K562 (cell line): Measurements from ENCODE around the gene ZCCHC24. TPM values are rescaled to one million over a fixed set of nuclear protein-coding genes. Genes with fewer than 3 reads are reported as not detected.

Experiments
- ATAC-seq: fragments of 200-7000 bp; cut with Tn5 transposase; 3 replicates; pipeline ENCODE4 v1.9.1; 2020; ENCODE audit warnings: moderate library complexity
- BruUV-seq: library from RNA; stranded (reverse); fragments of 400-500 nt; replicated peaks from 2 replicates; lab custom pipeline; 2021; lab: Mats Ljungman, UMichigan
- CTCF ChIA-PET: fragments of 300-600 bp; formaldehyde crosslinking; extraction: SDS; loops from one replicate; lab custom pipeline; 2021; ENCODE audit warnings: low intra/inter-chr PET ratio; lab: Yijun Ruan, JAX
- POLR2A ChIA-PET: fragments of 300-600, 350-650 bp; sonication (Branson Sonifier 250); formaldehyde crosslinking; extraction: SDS; loops from one replicate; lab custom pipeline; 2021; ENCODE audit warnings: antibody characterized with exemption, inconsistent platforms; lab: Yijun Ruan, JAX
- DNase-seq, 4 experiments: peaks; one replicate each; pipeline versions ENCODE4 v3.0.0 to v3.0.0-alpha.2; 2011 to 2018; ENCODE audit warnings: low spot score in 3 of 4, mixed read lengths in 3 of 4; ENCODE audit errors: extremely low read depth in 1 of 4
- FAIRE-seq: peaks from 2 replicates; lab custom pipeline; 2011; peaks lifted over from hg19 to GRCh38; lab: Jason Lieb, UNC
- H2AFZ ChIP-seq: 2 replicates; pipeline ENCODE4 v1.6.0; 2011; ENCODE audit warnings: low read depth, low read length, control low read depth, inconsistent platforms
- H3K27ac ChIP-seq: fragments of 200-600 bp; 3 replicates; pipeline ENCODE4 v1.8.0; 2011; ENCODE audit warnings: low read depth, mild to moderate bottlenecking, control low read depth, inconsistent platforms, low read length, moderate library complexity, mixed read lengths; ENCODE audit errors: extremely low read depth
- H3K27me3 ChIP-seq, 2 experiments: fragments of 300-600 bp in 1 of 2; 2 replicates in 1 of 2; 3 replicates in 1 of 2; pipeline versions ENCODE4 v1.6.0 to v1.8.0; 2011; ENCODE audit warnings: inconsistent platforms in 2 of 2, low read length in 2 of 2, mild to moderate bottlenecking in 1 of 2, mixed read lengths in 1 of 2, moderate library complexity in 1 of 2; ENCODE audit not compliant: control insufficient read depth in 2 of 2, insufficient read depth in 2 of 2
- H3K36me3 ChIP-seq: fragments of 300-600 bp; 3 replicates; pipeline ENCODE4 v1.8.0; 2011; ENCODE audit warnings: mild to moderate bottlenecking, low read length, inconsistent platforms; ENCODE audit not compliant: control insufficient read depth, insufficient read depth
- H3K4me1 ChIP-seq, 2 experiments: fragments of 200-600 bp in 1 of 2; replicated peaks in 1 of 2; 2 replicates in 1 of 2; 3 replicates in 1 of 2; pipeline versions ENCODE4 v1.5.1 to v1.8.0; 2011; ENCODE audit warnings: inconsistent platforms in 2 of 2, low read length in 2 of 2, mild to moderate bottlenecking in 1 of 2, mixed read lengths in 1 of 2, moderate library complexity in 1 of 2; ENCODE audit not compliant: control insufficient read depth in 2 of 2, insufficient read depth in 2 of 2
- H3K4me2 ChIP-seq: 2 replicates; pipeline ENCODE4 v1.6.1; 2011; ENCODE audit warnings: low read length, control low read depth, inconsistent platforms, mixed read lengths; ENCODE audit not compliant: insufficient read depth
- H3K4me3 ChIP-seq: fragments of 200-600 bp; sonication (generic), shearing (Covaris generic); 2 replicates; pipeline ENCODE4 v1.5.1; 2016; ENCODE audit warnings: control low read depth, inconsistent platforms
- H3K79me2 ChIP-seq: fragments of 200-600 bp; 3 replicates; pipeline ENCODE4 v1.8.0; 2011; ENCODE audit warnings: low read length, inconsistent platforms; ENCODE audit not compliant: control insufficient read depth, insufficient read depth
- H3K9ac ChIP-seq, 2 experiments: 2 replicates each; pipeline versions ENCODE4 v1.6.0 to v1.6.1; 2011; ENCODE audit warnings: low read depth in 2 of 2, low read length in 2 of 2, control low read depth in 1 of 2, inconsistent platforms in 1 of 2, mild to moderate bottlenecking in 1 of 2, mixed read lengths in 1 of 2; ENCODE audit not compliant: insufficient read depth in 1 of 2
- H3K9me1 ChIP-seq: one replicate; pipeline ENCODE4 v1.6.0; 2011; ENCODE audit warnings: inconsistent platforms, mild to moderate bottlenecking, low read length, moderate library complexity; ENCODE audit not compliant: control insufficient read depth, insufficient read depth
- H3K9me3 ChIP-seq: replicated peaks from 2 replicates; pipeline ENCODE4 v1.5.1; 2011; ENCODE audit warnings: low read depth, low read length, inconsistent platforms; ENCODE audit not compliant: control insufficient read depth, insufficient read depth
- H4K20me1 ChIP-seq: replicated peaks from 2 replicates; pipeline ENCODE4 v1.6.1; 2011; ENCODE audit warnings: low read length, inconsistent platforms, mixed read lengths; ENCODE audit not compliant: control insufficient read depth, insufficient read depth
- PCBP2 ChIP-seq: fragments of 200-400 bp; formaldehyde crosslinking; IDR thresholded peaks from 2 replicates; pipeline ENCODE4 v1.6.1; 2018; ENCODE audit warnings: low read length, low read depth, mild to moderate bottlenecking, moderate library complexity; ENCODE audit not compliant: poor library complexity, severe bottlenecking
- PML ChIP-seq: IDR thresholded peaks from 2 replicates; pipeline ENCODE4 v1.6.1; 2012; ENCODE audit warnings: low read length, inconsistent platforms
- SMARCE1 ChIP-seq: fragments of 450-650 bp; IDR thresholded peaks from 2 replicates; pipeline ENCODE4 v1.7.1; 2016; ENCODE audit warnings: mild to moderate bottlenecking
- ZNF561 ChIP-seq: fragments of 450-650 bp; formaldehyde crosslinking; conservative IDR thresholded peaks from 2 replicates; pipeline ENCODE4 v1.4.0; 2020; ENCODE audit warnings: mild to moderate bottlenecking, moderate library complexity
- WGBS: fragments of 100-300 bp; shearing (Covaris generic); methylation state at CpG from one replicate; pipeline ENCODE4 v1.1.6; 2016; ENCODE audit warnings: low coverage, mixed read lengths; ENCODE audit not compliant: insufficient coverage; ENCODE audit errors: missing lambda C conversion rate; 5-methylcytosine and 5-hydroxymethylcytosine counted together
- in situ Hi-C: fragments of 300-500 bp; cut with MboI; formaldehyde crosslinking; loops from 4 replicates; pipeline ENCODE4 v1.15.0; 2018; ENCODE audit warnings: inconsistent platforms, mixed read lengths
- intact Hi-C: fragments of 100-400 bp; cut with micrococcal nuclease; formaldehyde crosslinking; loops from 2 replicates; pipeline ENCODE4 v1.14.2; 2022
- polyA plus RNA-seq, 8 experiments: library from polyadenylated mRNA; depleted of rRNA in 4 of 8; stranded (reverse) in 5 of 8; unstranded in 3 of 8; fragments of >200 nt; fragmentation: Nextera tagmentation in 2 of 8; fragmentation: Illumina TruSeq in 1 of 8; extraction: Ambion mirVana in 2 of 8; extraction: Trizol in 1 of 8; gene quantifications; 2 replicates each; pipeline versions ENCODE4 v1.2.1 to v1.2.3, GENCODE V29; 2011 to 2014; ENCODE audit warnings: inconsistent platforms in 1 of 8, missing spikeins in 1 of 8
- total RNA-seq, 7 experiments: library from RNA; depleted of rRNA in 6 of 7; stranded (reverse); fragments of >200 nt in 6 of 7; fragmentation: Illumina TruSeq in 2 of 7; extraction: Trizol in 2 of 7; gene quantifications; 2 replicates each; pipeline versions ENCODE4 v1.2.1 to v1.2.3, GENCODE V29; 2011 to 2021; ENCODE audit warnings: low replicate concordance in 1 of 7

ZCCHC24 gene
- total and polyA plus RNA-seq, 9 of the 15 experiments (the other 6 are each of a cell fraction or from before 2014, with no cell fraction given): 0.84 to 11.0 (median 4.6) TPM

DNA sequence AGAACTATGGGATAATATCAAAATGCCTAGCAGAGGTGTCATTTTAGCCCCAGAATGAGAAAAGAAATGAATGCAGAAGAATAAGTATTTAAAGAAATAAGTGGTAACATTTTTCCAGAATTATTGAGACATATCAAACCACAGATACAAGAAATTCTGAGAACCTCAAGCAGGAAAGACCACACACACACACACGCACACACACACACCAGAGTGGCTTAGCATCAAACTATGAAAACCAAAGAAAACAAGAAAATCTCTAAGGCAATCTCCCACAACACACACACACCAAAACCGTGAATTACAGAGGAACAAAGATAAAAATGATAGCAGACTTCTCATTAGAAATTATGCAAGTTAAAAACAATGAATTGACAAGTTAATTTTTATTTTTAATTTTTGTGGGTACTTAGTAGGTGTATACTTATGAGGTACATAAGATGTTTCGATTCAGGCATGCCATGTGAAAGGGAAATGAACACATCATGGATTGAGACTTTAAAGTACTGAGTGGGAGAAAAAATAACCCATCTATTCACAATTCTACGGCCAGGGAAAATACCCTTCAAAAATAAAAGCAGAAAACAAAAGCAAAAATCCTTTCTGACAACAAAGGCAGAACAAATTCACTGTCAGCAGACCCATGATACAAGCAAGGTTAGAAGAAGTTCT lies 83.6 kb downstream of the ZCCHC24 start:
- DNase-seq (no peak), ATAC-seq (no peak), FAIRE-seq (no peak)
- CTCF ChIA-PET: no interaction called here
- TF ChIP-seq PML (no peak), ZNF561 (CRISPR knock-in tag) (no peak), SMARCE1 (no peak), PCBP2 (no peak)
- H3K4me3 ChIP-seq: no peak overlapping the region
- no peaks in the 10 kb centered on the region; the same call in 1 of the 2 replicates for H4K20me1 ChIP-seq
- no peaks in the 10 kb centered on the region for H3K79me2 ChIP-seq
- in situ Hi-C loops: no loop called here
- H3K27me3 ChIP-seq: peaks cover 4% of the 10 kb centered on the region in 2 experiments; a peak in 2 of 5 replicates
- POLR2A ChIA-PET: interaction anchor here (3.6 kb wide), 1 partner anchor 17 kb away, joined by 16 read pairs; no protein-coding TSS in a partner anchor
- no peaks in the 10 kb centered on the region for H3K9me3 ChIP-seq
- H3K4me2 ChIP-seq: no peak overlapping the region
- no peak overlapping the region for H3K27ac ChIP-seq
- H3K4me1 ChIP-seq: no peaks in the 10 kb centered on the region
- H3K9ac ChIP-seq: no peak overlapping the region
- intact Hi-C loops: no loop called here
- H2AFZ ChIP-seq: no peak overlapping the region
- no peaks in the 10 kb centered on the region; the same call in 2 of the 3 replicates for H3K36me3 ChIP-seq
- no TSS peak for BruUV-seq
- no peaks in the 10 kb centered on the region for H3K9me1 ChIP-seq
- 16% methylated on average over 4 of the region's 4 CpGs for WGBS
